Measurements from ENCODE around the gene CHL1.

The CHL1 gene

GRCh38 chr3:440826-441225 lies 244.3 kb downstream of the CHL1 start:
- Histone ChIP-seq H3K36me3 (ENCODE audit: low read depth) (no peaks in the 10 kb centered on the region), H3K4me3 (ENCODE audit: severe bottlenecking) (no peak overlapping the region), H3K27me3 (ENCODE audit: insufficient read depth, poor library complexity, severe bottlenecking) (no peaks in the 10 kb centered on the region), H3K27ac (ENCODE audit: poor library complexity, severe bottlenecking) (no peak overlapping the region), H3K4me1 (ENCODE audit: insufficient read depth, poor library complexity, severe bottlenecking) (no peaks in the 10 kb centered on the region), H3K9me3 (ENCODE audit: severe bottlenecking) (no peaks in the 10 kb centered on the region)
- no peak for TF ChIP-seq CTCF (IDR thresholded peaks at IDR 0.05; ENCODE audit: poor library complexity, severe bottlenecking)
- ATAC-seq (ENCODE audit: low read depth) (no peak), DNase-seq (ENCODE audit: low spot score) (no peak)

- no peak overlapping the region for H3K27ac ChIP-seq (ENCODE audit: poor library complexity, severe bottlenecking)
- no peaks in the 10 kb centered on the region for H3K9me3 ChIP-seq (ENCODE audit: severe bottlenecking)
- no peaks in the 10 kb centered on the region for H3K36me3 ChIP-seq (ENCODE audit: low read depth)
- H3K27me3 ChIP-seq (ENCODE audit: insufficient read depth, poor library complexity, severe bottlenecking): no peaks in the 10 kb centered on the region
- no peaks in the 10 kb centered on the region for H3K4me1 ChIP-seq (ENCODE audit: insufficient read depth, poor library complexity, severe bottlenecking)
- TF ChIP-seq CTCF (IDR thresholded peaks at IDR 0.05; ENCODE audit: poor library complexity, severe bottlenecking): no peak
- no peak for DNase-seq (ENCODE audit: low spot score)
- H3K4me3 ChIP-seq (ENCODE audit: severe bottlenecking): no peak overlapping the region
- ATAC-seq (ENCODE audit: low read depth): no peak
Observed at GRCh38 chr3:445960-446359, 249.4 kb downstream of the CHL1 start.

GRCh38 chr3:447671-448070 lies 251.1 kb downstream of the CHL1 start:
- Histone ChIP-seq H3K36me3 (ENCODE audit: low read depth) (no peaks in the 10 kb centered on the region), H3K27ac (ENCODE audit: poor library complexity, severe bottlenecking) (no peak overlapping the region), H3K4me3 (ENCODE audit: severe bottlenecking) (no peak overlapping the region), H3K4me1 (ENCODE audit: insufficient read depth, poor library complexity, severe bottlenecking) (no peaks in the 10 kb centered on the region), H3K9me3 (ENCODE audit: severe bottlenecking) (no peaks in the 10 kb centered on the region), H3K27me3 (ENCODE audit: insufficient read depth, poor library complexity, severe bottlenecking) (no peaks in the 10 kb centered on the region)
- no peak for ATAC-seq (ENCODE audit: low read depth)
- no peak for DNase-seq (ENCODE audit: low spot score)
- no peak for TF ChIP-seq CTCF (IDR thresholded peaks at IDR 0.05; ENCODE audit: poor library complexity, severe bottlenecking)

- no peaks in the 10 kb centered on the region for H3K4me1 ChIP-seq (ENCODE audit: insufficient read depth, poor library complexity, severe bottlenecking)
- no peaks in the 10 kb centered on the region for H3K36me3 ChIP-seq (ENCODE audit: low read depth)
- no peak for DNase-seq (ENCODE audit: low spot score)
- no peaks in the 10 kb centered on the region for H3K27me3 ChIP-seq (ENCODE audit: insufficient read depth, poor library complexity, severe bottlenecking)
- TF ChIP-seq CTCF (IDR thresholded peaks at IDR 0.05; ENCODE audit: poor library complexity, severe bottlenecking): no peak
- H3K27ac ChIP-seq (ENCODE audit: poor library complexity, severe bottlenecking): no peak overlapping the region
- H3K4me3 ChIP-seq (ENCODE audit: severe bottlenecking): no peak overlapping the region
- ATAC-seq (ENCODE audit: low read depth): no peak
- no peaks in the 10 kb centered on the region for H3K9me3 ChIP-seq (ENCODE audit: severe bottlenecking)
Observed at GRCh38 chr3:449711-450110, 253.1 kb downstream of the CHL1 start.

- no peak for TF ChIP-seq CTCF (IDR thresholded peaks at IDR 0.05; ENCODE audit: poor library complexity, severe bottlenecking)
- no peak overlapping the region for H3K4me3 ChIP-seq (ENCODE audit: severe bottlenecking)
- H3K36me3 ChIP-seq (ENCODE audit: low read depth): no peaks in the 10 kb centered on the region
- H3K27me3 ChIP-seq (ENCODE audit: insufficient read depth, poor library complexity, severe bottlenecking): no peaks in the 10 kb centered on the region
- H3K9me3 ChIP-seq (ENCODE audit: severe bottlenecking): no peaks in the 10 kb centered on the region
- no peak for ATAC-seq (ENCODE audit: low read depth)
- H3K27ac ChIP-seq (ENCODE audit: poor library complexity, severe bottlenecking): no peak overlapping the region
- H3K4me1 ChIP-seq (ENCODE audit: insufficient read depth, poor library complexity, severe bottlenecking): no peaks in the 10 kb centered on the region
- DNase-seq (ENCODE audit: low spot score): no peak
Observed at GRCh38 chr3:452221-452620, 255.7 kb downstream of the CHL1 start.
